IMR-90 (cell line): ENCODE results near the gene EIF2B5.

Experiments used
- CTCF ChIP-seq: conservative IDR thresholded peaks from 2 replicates; pipeline ENCODE4 v1.5.1; 2012; ENCODE audit warnings: mild to moderate bottlenecking, low read depth, low read length, improper control_type of control experiment
- MAZ ChIP-seq: IDR thresholded peaks from 2 replicates; pipeline ENCODE4 v1.6.1; 2012; ENCODE audit warnings: low read depth, mild to moderate bottlenecking, low read length, improper control_type of control experiment, moderate library complexity, borderline replicate concordance
- MXI1 ChIP-seq: IDR thresholded peaks from 2 replicates; pipeline ENCODE4 v1.6.1; 2012; ENCODE audit warnings: low read depth, mild to moderate bottlenecking, low read length, moderate library complexity, borderline replicate concordance
- POLR2A ChIP-seq: IDR thresholded peaks from 2 replicates; pipeline ENCODE4 v1.6.1; 2012; ENCODE audit warnings: mild to moderate bottlenecking, low read depth, low read length
- RAD21 ChIP-seq: IDR thresholded peaks from 2 replicates; pipeline ENCODE4 v1.6.1; 2012; ENCODE audit warnings: low read length, improper control_type of control experiment

GRCh38 chr3:184188080-184188479 is 52.9 kb downstream of the EIF2B5 start:
- TF ChIP-seq CTCF: no peak
- TF ChIP-seq RAD21: no peak
- TF ChIP-seq MAZ: no peak
- TF ChIP-seq POLR2A: no peak
- TF ChIP-seq MXI1: no peak
